HG03469 (cell line): ENCODE data around the gene ATP2B1.
A peak's percentile ranks its signal among the peaks of the same experiment; 100 is the strongest.

ENCODE experiments used
- ATAC-seq: cut with Tn5 transposase; IDR thresholded peaks from one replicate; pipeline ENCODE4 v1.9.1; 2021; ENCODE audit warnings: mild to moderate bottlenecking, moderate library complexity, moderate number of reproducible peaks; ENCODE audit not compliant: unreplicated experiment

ATP2B1 gene

GRCh38 chr12:89544681-89545184, 163.9 kb downstream of the ATP2B1 start:
- ATAC-seq, result no peak

GRCh38 chr12:89544022-89544421, 164.6 kb downstream of the ATP2B1 start:
- ATAC-seq, result no peak

DNA sequence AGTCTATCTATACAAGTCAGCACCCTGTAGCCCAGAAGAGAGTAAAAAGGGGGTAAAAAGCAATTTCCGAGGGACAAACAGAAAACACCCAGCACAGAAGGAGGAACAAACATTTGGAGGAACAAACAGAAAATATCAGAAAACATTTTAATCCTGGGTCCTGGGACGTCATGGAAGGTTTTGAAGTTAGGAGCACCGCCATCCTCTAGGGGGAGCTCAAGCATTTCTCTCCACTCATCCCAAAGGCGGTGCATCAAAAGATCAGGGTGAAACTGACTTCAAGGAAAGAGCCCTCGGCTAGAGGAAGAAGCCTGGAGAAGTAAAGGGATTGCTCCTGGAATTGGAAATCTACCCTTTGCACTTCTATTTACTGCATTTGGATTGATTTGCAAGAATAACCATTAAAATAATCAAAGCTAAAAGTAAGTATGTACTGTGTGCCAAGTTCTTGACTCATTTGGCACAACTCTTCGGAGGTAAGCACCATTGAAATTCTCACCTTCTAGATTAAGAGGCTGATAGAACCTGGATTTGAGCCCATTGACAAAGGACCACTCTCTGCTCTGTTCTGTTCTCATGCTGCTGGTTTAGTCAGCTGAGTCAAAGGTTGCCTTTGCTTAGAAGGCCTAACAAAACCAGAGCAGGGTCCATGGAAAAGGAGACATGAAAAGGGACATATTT, 165.6 kb downstream of the ATP2B1 start:
- peak; percentile 56 for ATAC-seq

DNA sequence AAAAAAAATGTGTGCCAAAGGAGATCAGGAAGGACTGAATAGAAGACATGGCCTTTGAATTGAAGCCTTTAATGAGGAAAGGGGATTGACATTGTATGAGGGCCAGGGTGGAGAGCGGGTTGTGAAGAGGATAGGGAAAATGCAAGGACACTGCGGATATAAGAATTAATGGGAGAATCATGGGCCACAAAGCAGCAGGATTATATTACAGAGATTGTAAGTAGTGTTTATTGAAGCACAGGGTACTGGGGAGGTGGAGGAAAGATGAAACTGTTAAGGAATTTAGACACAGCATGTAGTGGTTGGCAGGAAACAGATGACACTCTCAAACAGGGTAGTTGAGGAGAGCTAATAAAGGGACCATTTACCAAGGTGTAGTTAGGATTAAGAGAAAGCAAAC, 166.4 kb downstream of the ATP2B1 start:
- no peak for ATAC-seq

GRCh38 chr12:89540586-89540985, 168.1 kb downstream of the ATP2B1 start:
- ATAC-seq, result no peak

GRCh38 chr12:89539426-89540223, 169.0 kb downstream of the ATP2B1 start:
- ATAC-seq, result no peak

DNA sequence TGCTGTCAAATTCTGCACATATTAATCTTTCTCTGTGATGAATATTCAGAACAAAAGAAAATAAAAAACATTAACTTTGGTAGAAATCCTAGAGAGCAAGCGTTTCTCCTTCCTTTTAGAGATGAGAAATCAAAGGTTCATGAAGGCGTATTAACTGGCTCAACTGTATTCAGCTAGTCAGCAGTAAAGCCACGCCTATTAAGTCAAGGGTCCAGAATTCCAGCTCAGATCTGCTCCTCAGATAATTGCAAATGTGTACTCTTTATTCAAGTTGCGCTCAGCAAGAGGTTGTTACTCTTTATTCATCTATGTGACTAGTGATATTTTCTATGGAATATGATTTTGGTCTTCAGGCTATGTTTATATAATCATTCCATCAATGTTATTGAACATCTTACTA, 169.7 kb downstream of the ATP2B1 start:
- ATAC-seq, result no peak
